GM12878 (cell line): ENCODE data around the gene EFCAB11.

Source experiments
- ATF3 ChIP-seq: IDR thresholded peaks from 2 replicates; pipeline ENCODE4 v1.6.1; 2011; ENCODE audit warnings: low read depth, mild to moderate bottlenecking, low read length, moderate library complexity, borderline replicate concordance; ENCODE audit errors: extremely low read depth
- CTCF ChIP-seq, 3 experiments: IDR thresholded peaks in 2 of 3; conservative IDR thresholded peaks in 1 of 3; 2 replicates each; pipeline ENCODE4 v1.5.1; 2011; ENCODE audit warnings: low read depth in 3 of 3, low read length in 3 of 3, mild to moderate bottlenecking in 3 of 3, control low read depth in 2 of 3, moderate library complexity in 2 of 3, inconsistent platforms in 1 of 3, mixed read lengths in 1 of 3; ENCODE audit not compliant: control insufficient read depth in 2 of 3, insufficient read depth in 1 of 3; ENCODE audit errors: extremely low read depth in 1 of 3
- CUX1 ChIP-seq: IDR thresholded peaks from 2 replicates; pipeline ENCODE4 v1.6.1; 2012; ENCODE audit warnings: improper control_type of control experiment, low read depth, low read length; ENCODE audit not compliant: insufficient replicate concordance
- FOXM1 ChIP-seq: IDR thresholded peaks from 2 replicates; pipeline ENCODE4 v1.6.1; 2012; ENCODE audit warnings: low read depth, mild to moderate bottlenecking, inconsistent platforms, low read length, moderate library complexity
- MAX ChIP-seq: IDR thresholded peaks from 2 replicates; pipeline ENCODE4 v1.6.1; 2012; ENCODE audit warnings: low read depth, low read length, improper control_type of control experiment
- PAX8 ChIP-seq: fragments of 450-650 bp; IDR thresholded peaks from 2 replicates; pipeline ENCODE4 v1.6.1; 2017; ENCODE audit warnings: mild to moderate bottlenecking, moderate library complexity
- POLR2A ChIP-seq: IDR thresholded peaks from 2 replicates; pipeline ENCODE4 v1.6.1; 2011; ENCODE audit warnings: low read depth, mild to moderate bottlenecking, low read length
- POLR2AphosphoS2 ChIP-seq: IDR thresholded peaks from 2 replicates; pipeline ENCODE4 v1.6.1; 2011; ENCODE audit warnings: low read depth, mild to moderate bottlenecking, low read length, improper control_type of control experiment, moderate library complexity
- USF2 ChIP-seq: IDR thresholded peaks from 2 replicates; pipeline ENCODE4 v1.6.1; 2011; ENCODE audit warnings: low read depth, low read length, improper control_type of control experiment, borderline replicate concordance
- ZBTB11 ChIP-seq: fragments of 450-650 bp; formaldehyde crosslinking; IDR thresholded peaks from 2 replicates; pipeline ENCODE4 v1.5.0; 2022; ENCODE audit warnings: mild to moderate bottlenecking, missing genetic modification characterization
- ZNF274 ChIP-seq: IDR thresholded peaks from one replicate; pipeline ENCODE4 v1.8.0; 2011; ENCODE audit not compliant: insufficient read length, insufficient read depth

GRCh38 chr14:89810101-89810500, 144.4 kb downstream of the EFCAB11 start:
- no peak for TF ChIP-seq CTCF (IDR thresholded peaks at IDR 0.05 in 2 of 3, conservative IDR thresholded peaks at IDR 0.05 in 1 of 3; ENCODE audit: control insufficient read depth in 2 of 3, extremely low read depth in 1 of 3, insufficient read depth in 1 of 3, low read depth in 3 of 3, low read length in 3 of 3)
- TF ChIP-seq ATF3, result no peak
- TF ChIP-seq ZNF274, result no peak
- no peak for TF ChIP-seq POLR2A
- no peak for TF ChIP-seq FOXM1
- no peak for TF ChIP-seq ZBTB11
- no peak for TF ChIP-seq CUX1
- no peak for TF ChIP-seq USF2
- TF ChIP-seq MAX, result no peak
- no peak for TF ChIP-seq PAX8
- no peak for TF ChIP-seq POLR2AphosphoS2
